ENCODE measurements around the gene PLD4.
"Not testable (repeated sequence)": the region's sequence is repeated elsewhere in the genome, so short reads cannot be mapped to it uniquely, and the experiment has no call there.

The PLD4 gene

DNA sequence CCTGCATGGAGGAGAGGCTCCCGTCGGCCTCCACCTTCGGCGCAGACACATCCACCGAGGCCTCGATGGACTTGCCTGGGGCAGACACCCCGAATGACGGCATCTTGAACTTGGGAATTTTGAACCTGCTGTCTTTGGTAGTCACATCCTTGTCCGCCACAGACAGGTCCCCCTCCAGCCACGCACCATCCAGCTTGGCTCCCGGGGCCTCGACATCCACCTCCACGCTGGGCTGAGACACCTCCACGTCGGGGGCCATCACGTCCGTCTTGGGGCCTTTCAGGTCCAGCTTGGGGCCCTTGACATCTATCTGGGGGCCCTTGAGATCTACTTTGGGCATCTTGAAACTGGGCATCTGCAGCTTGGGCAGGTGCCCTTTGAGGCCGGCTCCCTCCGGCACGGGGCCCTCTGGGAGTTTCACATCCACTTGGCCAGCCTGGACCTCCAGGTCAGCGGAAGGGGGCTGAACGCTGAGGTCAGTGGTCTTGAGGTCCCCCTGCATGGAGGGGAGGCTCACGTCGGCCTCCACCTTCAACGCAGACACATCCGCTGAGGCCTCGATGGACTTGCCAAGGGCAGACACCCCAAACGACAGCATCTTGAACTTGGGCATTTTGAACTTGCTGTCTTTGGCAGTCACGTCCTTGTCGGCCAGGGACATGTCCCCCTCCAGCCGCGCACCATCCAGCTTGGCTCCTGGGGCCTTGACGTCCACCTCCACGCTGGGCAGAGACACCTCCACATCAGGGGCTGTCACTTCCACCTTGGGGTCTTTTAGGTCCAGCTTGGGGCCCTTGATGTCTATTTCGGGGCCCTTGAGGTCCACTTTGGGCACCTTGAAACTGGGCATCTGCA is 23.4 kb downstream of the PLD4 start:
- DNase-seq (ENCODE audit: low read depth, low spot score), result not testable (repeated sequence)

DNA sequence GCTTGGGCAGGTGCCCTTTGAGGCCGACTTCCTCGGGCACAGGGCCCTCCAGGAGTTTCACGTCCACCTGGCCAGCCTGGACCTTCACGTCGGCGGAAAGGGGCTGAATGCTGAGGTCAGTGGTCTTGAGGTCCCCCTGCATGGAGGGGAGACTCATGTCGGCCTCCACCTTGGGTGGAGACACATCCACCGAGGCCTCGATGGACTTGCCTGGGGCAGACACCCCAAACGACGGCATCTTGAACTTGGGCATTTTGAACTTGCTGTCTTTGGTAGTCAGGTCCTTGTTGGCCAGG is 24.0 kb downstream of the PLD4 start:
- no peak for DNase-seq (ENCODE audit: low read depth, low spot score)
- H3K4me3 ChIP-seq (ENCODE audit: low read length), result no peak overlapping the region

More for the DNA sequence above, 23.4 kb downstream of the PLD4 start:
- H3K4me3 ChIP-seq (ENCODE audit: low read length), result not testable (repeated sequence)

DNA sequence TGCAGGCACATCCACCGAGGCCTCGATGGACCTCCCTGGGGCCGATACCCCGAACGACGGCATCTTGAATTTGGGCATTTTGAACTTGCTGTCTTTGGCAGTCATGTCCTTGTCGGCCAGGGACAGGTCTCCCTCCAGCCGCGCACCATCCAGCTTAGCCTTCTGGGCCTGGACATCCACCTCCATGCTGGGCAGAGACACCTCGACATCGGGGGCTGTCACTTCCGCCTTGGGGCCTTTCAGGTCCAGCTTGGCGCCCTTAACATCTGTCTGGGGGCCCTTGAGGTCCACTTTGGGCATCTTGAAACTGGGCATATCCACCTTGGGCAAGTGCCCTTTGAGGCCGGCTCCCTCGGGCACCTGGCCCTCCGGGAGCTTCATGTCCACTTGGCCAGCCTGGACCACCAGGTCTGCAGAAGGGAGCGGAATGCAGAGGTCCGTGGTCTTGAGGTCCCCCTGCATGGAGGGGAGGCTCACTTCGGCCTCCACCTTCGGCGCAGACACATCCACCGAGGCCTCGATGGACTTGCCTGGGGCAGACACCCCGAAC is 24.8 kb downstream of the PLD4 start:
- H3K4me3 ChIP-seq (ENCODE audit: low read length); DNase-seq (ENCODE audit: low read depth, low spot score): not testable (repeated sequence)

DNA sequence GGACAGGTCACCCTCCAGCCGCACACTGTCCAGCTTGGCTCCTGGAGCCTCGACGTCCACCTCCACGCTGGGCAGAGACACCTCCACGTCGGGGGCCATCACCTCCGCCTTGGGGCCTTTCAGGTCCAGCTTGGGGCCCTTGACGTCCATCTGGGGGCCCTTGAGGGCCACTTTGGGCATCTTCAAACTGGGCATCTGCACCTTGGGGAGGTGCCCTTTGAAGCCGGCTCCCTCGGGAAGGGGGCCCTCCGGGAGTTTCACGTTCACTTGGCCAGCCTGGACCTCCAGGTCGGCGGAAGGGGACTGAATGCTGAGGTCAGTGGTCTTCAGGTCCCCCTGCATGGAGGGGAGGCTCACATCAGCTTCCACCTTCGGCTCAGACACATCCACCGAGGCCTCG is 25.3 kb downstream of the PLD4 start:
- H3K4me3 ChIP-seq (ENCODE audit: low read length), result no peak overlapping the region
- no peak for DNase-seq (ENCODE audit: low read depth, low spot score)

DNA sequence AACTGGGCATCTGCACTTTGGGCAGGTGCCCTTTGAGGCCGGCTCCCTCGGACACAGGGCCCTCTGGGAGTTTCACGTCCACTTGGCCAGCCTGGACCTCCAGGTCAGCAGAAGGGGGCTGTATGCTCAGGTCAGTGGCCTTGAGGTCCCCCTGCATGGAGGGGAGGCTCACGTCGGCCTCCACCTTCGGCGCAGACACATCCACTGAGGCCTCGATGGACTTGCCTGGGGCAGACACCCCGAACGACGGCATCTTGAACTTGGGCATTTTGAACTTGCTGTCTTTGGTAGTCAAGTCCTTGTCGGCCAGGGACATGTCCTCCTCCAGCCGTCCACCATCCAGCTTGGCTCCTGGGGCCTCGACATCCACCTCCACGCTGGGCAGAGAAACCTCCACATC is 26.0 kb downstream of the PLD4 start:
- DNase-seq (ENCODE audit: low read depth, low spot score); H3K4me3 ChIP-seq (ENCODE audit: low read length): not testable (repeated sequence)

DNA sequence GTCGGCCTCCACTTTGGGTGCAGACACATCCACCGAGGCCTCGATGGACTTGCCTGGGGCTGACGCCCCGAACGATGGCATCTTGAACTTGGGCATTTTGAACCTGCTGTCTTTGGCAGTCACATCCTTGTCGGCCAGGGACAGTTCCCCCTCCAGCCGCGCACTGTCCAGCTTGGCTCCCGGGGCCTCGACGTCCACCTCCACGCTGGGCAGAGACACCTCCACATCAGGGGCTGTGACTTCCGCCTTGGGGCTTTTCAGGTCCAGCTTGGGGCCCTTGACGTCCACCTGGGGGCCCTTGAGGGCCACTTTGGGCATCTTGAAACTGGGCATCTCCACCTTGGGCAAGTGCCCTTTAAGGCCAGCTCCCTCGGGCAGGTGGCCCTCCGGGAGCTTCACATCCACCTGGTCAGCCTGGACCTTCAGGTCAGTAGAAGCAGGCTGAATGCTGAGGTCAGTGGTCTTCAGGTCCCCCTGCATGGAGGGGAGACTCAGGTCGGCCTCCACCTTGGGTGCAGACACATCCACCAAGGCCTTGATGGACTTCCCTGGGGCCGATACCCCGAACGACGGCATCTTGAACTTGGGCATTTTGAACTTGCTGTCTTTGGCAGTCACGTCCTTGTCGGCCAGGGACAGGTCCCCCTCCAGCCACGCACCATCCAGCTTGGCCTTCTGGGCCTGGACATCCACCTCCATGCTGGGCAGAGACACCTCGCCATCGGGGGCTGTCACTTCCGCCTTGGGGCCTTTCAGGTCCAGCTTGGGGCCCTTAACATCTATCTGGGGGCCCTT is 27.4 kb downstream of the PLD4 start:
- not testable (repeated sequence) for DNase-seq (ENCODE audit: low read depth, low spot score); H3K4me3 ChIP-seq (ENCODE audit: low read length)

DNA sequence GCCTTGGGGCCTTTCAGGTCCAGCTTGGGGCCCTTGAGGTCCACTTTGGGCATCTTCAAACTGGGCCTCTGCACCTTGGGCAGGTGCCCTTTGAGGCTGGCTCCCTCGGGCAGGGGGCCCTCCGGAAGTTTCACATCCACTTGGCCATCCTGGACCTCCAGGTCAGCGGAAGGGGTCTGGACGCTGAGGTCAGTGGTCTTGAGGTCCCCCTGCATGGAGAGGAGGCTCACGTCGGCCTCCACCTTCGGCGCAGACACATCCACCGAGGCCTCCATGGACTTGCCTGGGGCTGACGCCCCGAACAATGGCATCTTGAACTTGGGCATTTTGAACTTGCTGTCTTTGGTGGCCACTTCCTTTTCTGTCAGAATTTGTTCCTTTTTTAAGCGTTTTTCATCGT is 28.4 kb downstream of the PLD4 start:
- H3K4me3 ChIP-seq (ENCODE audit: low read length), result no peak overlapping the region
- no peak for DNase-seq (ENCODE audit: low read depth, low spot score)

DNA sequence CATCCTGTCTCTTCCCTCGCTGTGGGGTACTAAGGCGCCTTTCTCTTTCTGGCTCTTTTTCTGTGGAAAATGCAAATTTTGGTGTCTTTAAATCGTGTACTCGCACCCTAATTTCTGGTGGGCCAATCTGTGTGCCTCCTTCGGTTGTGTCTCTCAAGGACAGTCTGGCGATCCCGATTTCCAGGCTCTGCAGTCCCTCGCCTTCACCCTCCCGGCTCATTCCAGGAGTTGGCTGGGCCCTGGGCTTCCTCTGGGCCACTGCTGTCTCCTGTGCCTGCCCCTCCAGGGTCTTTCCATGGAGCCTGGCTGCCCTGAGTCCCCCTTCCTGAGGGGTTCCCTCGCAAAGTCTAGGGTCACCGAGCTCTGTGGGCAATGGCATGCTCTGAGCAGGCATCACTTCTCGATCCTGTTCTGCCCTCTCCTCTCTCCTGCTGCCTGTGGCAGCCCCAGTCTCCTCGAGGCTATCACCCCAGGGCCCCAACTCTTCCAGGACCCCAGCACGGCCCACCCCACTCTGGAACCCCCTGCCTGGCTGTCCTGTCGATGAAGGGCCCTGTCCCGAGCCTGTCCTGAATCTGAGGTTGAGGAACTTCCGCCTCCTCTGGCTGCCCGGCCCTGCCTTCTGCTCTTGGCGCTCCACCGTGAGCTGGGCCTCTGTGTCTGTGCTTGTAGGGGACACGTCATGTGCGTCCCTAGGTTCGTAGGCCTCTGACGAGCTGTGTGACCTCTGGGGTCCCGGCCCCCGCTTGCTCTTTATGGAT is 29.4 kb downstream of the PLD4 start:
- no peak for DNase-seq (ENCODE audit: low read depth, low spot score)
- H3K4me3 ChIP-seq (ENCODE audit: low read length), result no peak overlapping the region

DNA sequence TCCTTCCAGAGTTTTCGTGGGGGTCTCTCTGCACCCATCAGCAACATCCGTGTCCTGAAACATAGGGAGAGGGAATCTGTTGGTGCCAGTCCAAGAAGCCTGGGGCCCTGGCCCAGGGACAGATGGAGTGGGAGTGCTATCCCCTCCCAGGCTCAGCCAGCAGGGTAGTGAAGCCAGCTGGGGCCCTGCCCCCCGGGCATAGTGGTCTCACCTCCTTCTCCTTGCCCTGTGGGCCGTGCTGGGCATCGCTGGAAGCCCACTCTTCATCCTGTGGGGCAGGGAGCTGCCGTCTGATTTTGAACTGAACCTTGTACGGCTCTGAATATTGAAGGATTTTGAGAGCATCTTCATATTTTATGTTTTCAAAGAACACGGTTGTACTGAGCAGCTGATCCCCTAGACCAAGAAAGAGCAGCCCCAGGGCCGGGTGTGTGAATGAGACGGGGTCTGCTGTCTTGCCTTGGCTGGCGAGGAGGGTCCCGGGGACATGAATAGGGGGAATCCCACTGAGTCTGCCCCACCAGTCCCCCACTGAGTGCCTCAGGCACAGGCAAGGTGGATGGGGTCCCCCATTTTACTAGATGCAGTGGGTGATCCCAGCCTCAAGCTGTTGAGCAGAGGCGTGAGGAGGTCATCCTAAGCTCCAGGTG is 30.2 kb downstream of the PLD4 start:
- no peak overlapping the region for H3K4me3 ChIP-seq (ENCODE audit: low read length)

DNA sequence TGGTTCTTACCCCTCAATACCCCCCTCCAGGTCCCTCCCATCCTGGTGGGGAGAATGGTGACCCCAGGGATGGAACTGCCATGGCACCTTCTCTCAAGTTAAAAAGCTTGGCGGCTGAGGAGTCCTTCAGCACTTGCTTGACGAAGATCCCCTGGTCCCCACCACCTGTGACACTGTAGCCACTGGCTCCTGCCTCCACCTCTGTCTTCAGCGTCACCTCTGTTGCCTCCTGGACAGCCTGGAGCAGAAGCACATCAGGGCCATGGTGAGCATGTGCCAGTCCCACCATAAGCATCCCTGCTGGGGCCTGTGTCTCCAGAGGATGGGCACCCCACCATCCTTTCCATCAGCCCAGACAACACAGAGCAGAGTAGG is 30.7 kb downstream of the PLD4 start:
- DNase-seq (ENCODE audit: low read depth, low spot score), result no peak

More for the DNA sequence above, 30.2 kb downstream of the PLD4 start:
- DNase-seq (ENCODE audit: low read depth, low spot score), result no peak

DNA sequence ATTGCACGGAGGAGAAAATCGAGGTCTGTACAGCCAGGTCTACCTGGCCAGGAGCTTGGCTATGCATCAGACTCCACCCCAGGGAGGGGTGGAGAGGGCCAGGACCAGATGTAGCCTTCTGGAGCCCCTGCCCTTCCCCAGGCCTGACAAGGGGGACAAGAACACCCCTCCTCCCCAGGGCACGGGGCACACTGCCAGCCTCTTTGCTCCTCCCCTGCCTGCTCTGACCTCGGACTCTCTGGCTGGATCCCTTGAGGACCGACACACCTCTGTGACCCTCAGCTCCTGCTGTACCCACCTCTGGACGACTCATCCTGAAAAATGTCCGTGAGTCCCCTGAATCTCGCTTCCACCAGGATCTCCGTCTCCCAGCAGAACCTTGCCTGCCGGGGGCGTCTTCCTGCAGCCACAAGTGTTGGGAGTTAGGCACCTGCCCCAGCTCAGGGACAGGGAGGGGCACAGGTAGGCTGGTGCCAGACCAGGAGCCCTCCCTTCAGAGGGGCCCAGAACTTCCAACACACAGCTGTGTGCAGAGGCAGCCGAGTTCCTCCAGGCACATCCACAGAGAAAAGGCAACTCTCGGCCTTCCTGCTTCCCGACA is 31.7 kb downstream of the PLD4 start:
- no peak overlapping the region for H3K4me3 ChIP-seq (ENCODE audit: low read length)
- DNase-seq (ENCODE audit: low read depth, low spot score), result no peak

More for the DNA sequence above, 30.7 kb downstream of the PLD4 start:
- H3K4me3 ChIP-seq (ENCODE audit: low read length), result no peak overlapping the region

DNA sequence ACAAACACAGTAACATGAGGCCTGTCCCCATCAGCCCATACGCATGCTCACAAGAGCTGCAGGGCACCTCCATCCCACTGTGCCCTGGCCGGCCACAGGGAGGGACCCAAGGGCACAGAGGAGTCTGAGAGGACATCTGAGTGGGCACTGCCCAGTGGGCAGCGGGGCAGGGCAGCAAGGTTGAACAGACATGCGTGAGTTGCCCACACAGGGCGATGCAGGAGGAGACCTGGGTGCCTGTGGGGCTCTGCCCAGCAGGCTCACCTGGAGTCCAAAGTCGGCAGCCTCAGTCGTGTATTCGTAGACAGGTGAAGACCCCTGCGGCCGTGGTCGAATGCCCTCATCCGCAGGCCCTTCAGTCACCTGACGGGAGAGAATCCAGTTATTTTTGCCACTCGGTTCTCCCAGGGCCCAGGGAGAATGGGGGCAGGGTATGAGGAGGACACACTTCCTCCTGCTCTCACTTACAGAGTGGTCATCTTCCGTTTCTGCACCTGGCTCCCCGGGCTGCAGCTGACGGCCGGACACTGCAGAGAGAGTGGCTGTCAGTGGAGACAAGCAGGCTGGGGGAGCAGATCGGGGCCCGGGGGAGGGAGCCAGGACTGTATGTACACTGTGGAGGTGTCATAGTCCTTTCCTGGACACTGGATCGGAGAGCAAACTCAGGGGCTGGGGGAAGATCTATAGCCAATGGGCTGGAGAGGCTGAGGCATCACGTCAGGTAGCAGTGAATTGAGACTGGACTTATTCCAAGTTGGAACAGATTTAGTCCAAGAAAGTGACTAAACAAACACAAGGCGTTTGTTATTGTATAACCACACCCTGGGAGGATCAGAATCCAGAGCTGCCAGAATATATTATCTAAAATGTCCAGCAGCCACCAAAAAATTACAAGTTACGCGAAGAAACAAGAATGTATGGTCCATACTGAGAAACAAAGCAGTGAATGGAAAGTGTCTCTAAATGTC is 32.8 kb downstream of the PLD4 start:
- no peak for DNase-seq (ENCODE audit: low read depth, low spot score)
- no peak overlapping the region for H3K4me3 ChIP-seq (ENCODE audit: low read length)

DNA sequence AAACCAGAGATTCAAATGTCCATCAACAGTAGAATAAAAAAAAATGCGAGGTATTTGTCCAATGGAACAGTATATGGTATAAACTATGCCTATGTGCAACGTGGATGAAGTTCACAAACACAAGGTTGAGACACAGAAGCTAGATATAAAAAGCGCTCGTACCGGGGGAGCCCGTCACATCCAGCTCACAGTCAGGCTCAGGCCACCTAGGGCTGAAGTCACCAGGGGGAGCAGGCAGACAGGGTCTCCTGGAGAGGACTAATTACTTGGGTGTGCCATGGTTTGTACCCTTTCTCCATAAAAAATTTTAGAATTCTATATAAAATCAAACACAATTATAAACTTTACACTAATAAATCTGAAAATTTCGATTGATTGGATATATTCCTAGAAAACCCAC is 39.9 kb downstream of the PLD4 start:
- no peak for DNase-seq (ENCODE audit: low read depth, low spot score)
- no peak overlapping the region for H3K4me3 ChIP-seq (ENCODE audit: low read length)

DNA sequence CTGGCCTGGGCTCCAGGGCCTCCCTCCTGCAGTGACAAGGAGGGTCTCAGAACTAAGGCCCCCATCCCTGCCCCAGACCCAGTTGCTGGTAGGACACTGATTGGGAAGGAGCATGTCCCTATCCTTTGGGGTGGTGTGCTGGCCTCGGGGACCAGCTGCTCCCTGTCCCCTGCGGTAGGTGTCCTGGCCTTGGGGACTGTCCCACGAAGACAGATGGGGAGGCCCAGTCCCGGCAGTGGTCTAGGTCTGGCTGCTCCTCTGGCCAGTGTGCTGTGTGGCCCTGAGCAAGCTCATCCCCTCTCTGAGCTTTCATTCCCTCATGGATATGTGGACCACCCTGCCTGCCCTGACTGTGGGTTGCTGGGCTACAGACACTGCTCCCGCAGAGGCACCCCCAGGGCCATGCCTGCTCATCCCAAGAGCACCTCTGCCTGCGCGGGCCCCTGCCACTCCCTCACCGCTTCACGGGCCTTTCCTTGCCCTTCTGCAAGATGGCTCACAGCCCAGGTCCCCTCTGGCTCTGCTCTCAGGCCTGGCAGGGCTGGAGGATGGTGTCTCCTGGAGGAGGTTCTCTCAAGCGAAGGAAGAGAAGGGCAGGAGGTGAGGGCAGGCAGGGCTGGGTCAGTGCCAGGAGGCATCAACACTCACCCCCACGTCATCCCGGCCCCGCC is 41.0 kb downstream of the PLD4 start:
- H3K4me3 ChIP-seq (ENCODE audit: low read length), result no peak overlapping the region

DNA sequence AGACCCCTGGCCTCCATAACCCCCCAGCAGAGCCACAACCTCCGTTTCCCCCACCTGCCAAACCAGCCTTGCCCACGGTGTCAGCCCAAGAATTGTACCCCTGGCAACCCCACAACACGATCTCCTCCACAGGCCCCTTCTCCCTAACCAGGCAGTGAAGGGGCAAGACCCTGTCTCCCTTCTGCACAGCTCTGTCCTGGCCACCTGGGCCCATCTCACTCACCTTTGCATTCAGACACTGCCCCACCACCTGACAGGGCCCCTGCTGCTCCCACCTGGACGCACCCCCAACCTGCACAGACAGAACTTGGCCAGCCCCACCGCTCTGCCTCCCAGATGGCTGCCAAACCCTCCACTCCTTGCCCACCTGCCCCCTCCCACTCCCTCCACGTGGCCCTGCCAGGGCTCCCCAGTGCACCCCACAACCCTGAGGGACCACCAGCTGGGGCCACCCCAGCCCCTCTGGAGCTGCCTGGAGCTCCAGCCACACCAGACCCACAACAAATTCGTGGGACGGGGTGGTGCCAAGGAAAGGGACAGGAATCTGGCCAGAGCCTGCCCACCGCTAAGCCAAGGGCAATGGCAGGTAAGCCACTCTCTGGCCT is 41.7 kb downstream of the PLD4 start:
- H3K4me3 ChIP-seq (ENCODE audit: low read length), result no peak overlapping the region
- no peak for DNase-seq (ENCODE audit: low read depth, low spot score)

More for the DNA sequence above, 41.0 kb downstream of the PLD4 start:
- DNase-seq (ENCODE audit: low read depth, low spot score), result no peak

DNA sequence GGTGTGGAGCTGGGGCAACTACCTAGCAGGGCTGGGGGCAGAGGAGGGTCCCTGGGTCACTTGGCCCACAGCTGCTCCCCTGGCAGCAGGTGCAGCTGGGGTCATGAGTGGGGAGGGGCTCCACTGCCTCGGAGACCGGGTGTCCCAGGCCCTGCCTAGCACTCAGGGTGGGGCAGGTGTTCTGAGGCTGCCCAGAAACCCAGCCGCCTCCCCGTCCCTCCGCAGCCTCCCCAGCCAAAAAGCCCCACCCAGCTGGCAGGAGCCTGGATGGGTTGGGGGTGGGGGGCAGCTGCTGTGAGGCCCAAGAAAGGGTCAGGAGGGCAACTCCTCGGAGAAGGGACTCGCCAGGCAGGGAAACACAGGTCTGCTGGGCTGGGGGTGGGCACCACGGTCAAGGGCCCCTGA is 42.3 kb downstream of the PLD4 start:
- no peak overlapping the region for H3K4me3 ChIP-seq (ENCODE audit: low read length)

More for the DNA sequence above, 42.3 kb downstream of the PLD4 start:
- no peak for DNase-seq (ENCODE audit: low read depth, low spot score)

All from Jurkat, Clone E6-1 (cell line).